Stimulated activated naive CD8-positive, alpha-beta T cell treated with anti-CD3 and anti-CD28 coated beads, Interleukin-15, Interleukin-2, amounts not matched to agents 100 ng/mL and 50 ng/mL, for 24 hours (primary cell): Measurements from ENCODE around the gene RFT1.

Experiments used
- H3K27ac Mint-ChIP-seq: one replicate; pipeline ENCODE4 v1.8.0; 2021; ENCODE audit warnings: mild to moderate bottlenecking, mixed read lengths
- H3K27me3 Mint-ChIP-seq: one replicate; pipeline ENCODE4 v1.8.0; 2021; ENCODE audit warnings: mixed read lengths
- H3K36me3 Mint-ChIP-seq: one replicate; pipeline ENCODE4 v1.8.0; 2021; ENCODE audit warnings: low read depth, mixed read lengths
- H3K4me1 Mint-ChIP-seq: one replicate; pipeline ENCODE4 v1.8.0; 2021; ENCODE audit warnings: low read depth, mixed read lengths
- H3K4me3 Mint-ChIP-seq: one replicate; pipeline ENCODE4 v1.8.0; 2021; ENCODE audit warnings: mild to moderate bottlenecking, mixed read lengths
- H3K9me3 Mint-ChIP-seq: one replicate; pipeline ENCODE4 v1.8.0; 2021; ENCODE audit warnings: mixed read lengths

The RFT1 gene

DNA sequence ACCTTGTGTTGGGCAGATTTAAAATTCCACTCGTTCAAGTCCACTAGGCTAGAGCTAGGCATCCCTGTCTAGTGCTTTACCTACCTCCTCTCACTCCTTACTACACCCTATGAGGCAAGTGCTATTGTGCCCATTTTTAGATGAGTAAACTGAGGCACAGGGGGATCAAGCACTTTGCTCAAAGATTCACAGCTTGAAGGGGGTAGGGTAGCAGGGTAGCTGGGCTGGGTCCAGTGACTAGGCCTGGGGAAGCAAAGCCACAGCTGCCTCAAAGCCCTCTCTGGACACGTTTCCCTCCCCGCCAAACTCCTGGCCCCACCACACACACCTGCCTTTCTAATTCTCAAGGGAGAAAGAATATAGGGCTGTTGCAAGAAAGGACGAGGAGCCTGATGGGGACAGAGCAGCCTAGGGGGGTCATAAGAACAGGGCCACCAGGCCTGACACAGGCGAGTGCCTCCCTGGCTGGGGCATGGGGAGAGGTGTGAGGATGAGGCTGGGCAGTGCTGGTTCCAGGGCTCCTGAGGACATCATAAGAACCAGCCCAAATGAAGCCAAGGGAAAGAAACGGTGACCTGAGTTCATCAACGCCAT, 49.5 kb downstream of the RFT1 start:
- no peaks in the 10 kb centered on the region for H3K36me3 Mint-ChIP-seq
- no peak overlapping the region for H3K27ac Mint-ChIP-seq
- no peak overlapping the region for H3K4me3 Mint-ChIP-seq
- H3K4me1 Mint-ChIP-seq: no peaks in the 10 kb centered on the region
- no peaks in the 10 kb centered on the region for H3K27me3 Mint-ChIP-seq
- no peaks in the 10 kb centered on the region for H3K9me3 Mint-ChIP-seq

DNA sequence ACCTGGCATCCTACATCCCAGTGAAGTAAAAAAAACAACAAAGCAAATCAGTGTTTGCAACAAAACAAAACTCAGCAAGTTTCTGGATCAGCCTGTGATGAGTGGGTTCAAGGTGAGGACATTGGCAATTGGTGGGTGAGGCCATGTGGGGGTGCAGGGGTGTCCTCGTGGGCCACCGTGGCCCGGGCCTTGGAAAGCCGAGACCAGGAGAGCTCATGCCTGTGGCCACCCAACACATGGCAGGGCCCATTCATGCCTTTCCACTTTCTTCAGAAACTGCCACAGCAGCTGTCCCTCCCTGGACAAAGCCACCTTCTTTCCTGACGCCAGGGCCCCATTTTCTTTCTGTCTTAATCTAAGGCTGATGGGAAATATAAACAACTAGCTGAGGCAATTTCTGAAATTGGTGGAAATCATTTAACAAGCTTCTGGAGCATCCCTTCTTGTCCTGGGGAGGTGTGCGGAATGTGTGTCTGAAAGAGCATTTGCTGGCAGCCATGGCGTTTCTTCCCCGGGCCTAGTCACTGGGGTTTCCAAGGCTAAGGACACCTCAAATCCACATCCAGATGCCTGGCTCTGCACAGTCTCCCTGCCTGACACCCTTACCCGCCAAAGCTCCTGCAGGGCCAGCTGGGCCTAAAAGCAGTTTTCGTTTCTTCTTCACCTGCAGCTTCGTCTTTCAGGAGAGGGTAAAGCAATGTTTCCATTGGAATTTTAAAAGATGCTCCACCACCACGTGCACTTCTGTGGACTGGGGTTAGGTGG, 50.3 kb downstream of the RFT1 start:
- Mint-ChIP-seq H3K4me1 (no peaks in the 10 kb centered on the region), H3K4me3 (no peak overlapping the region), H3K27ac (no peak overlapping the region), H3K36me3 (no peaks in the 10 kb centered on the region), H3K9me3 (no peaks in the 10 kb centered on the region), H3K27me3 (no peaks in the 10 kb centered on the region)

DNA sequence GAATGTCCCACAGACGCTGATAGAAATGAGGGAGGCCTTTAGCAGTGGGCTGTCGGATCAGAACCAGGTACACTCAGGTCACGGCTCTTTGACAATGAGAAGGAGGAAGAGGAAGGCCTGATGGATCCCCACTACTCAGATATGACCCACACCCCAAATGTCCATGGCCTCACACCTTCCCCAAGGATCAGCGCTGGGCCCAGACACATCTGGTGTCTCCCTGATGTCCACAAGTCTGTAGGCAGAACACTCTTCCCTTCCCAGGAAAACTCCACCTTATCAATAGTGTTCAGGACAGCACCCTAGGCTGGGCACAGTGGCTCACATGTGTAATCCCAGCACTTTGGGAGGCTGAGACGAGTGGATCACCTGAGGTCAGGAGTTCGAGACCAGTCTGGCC, 51.1 kb downstream of the RFT1 start:
- no peak overlapping the region for H3K27ac Mint-ChIP-seq
- no peaks in the 10 kb centered on the region for H3K36me3 Mint-ChIP-seq
- H3K27me3 Mint-ChIP-seq: no peaks in the 10 kb centered on the region

DNA sequence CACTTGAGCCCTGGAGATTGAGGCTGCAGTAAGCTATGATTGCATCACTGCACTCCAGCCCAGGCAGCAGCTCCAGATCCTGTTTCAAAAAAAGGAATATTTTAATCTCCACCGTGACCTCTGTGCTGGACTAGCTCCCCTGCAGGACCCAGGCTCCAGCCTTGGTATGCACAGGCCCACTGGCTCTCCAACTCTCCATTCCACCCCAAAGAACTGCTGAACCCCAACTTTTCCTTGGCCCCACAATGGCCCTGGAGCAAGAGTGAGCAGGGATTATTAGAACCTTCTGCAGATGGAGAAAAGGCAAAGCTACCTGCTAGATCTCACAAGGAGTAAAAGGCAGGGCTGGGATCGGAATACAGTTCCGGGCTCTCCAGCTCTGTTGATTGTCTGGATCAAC, 51.6 kb downstream of the RFT1 start:
- no peaks in the 10 kb centered on the region for H3K36me3 Mint-ChIP-seq
- no peak overlapping the region for H3K4me3 Mint-ChIP-seq
- H3K27me3 Mint-ChIP-seq: no peaks in the 10 kb centered on the region
- H3K4me1 Mint-ChIP-seq: no peaks in the 10 kb centered on the region
- no peaks in the 10 kb centered on the region for H3K9me3 Mint-ChIP-seq
- no peak overlapping the region for H3K27ac Mint-ChIP-seq

More for the DNA sequence above, 51.1 kb downstream of the RFT1 start:
- Mint-ChIP-seq H3K4me3 (no peak overlapping the region), H3K9me3 (no peaks in the 10 kb centered on the region), H3K4me1 (no peaks in the 10 kb centered on the region)

DNA sequence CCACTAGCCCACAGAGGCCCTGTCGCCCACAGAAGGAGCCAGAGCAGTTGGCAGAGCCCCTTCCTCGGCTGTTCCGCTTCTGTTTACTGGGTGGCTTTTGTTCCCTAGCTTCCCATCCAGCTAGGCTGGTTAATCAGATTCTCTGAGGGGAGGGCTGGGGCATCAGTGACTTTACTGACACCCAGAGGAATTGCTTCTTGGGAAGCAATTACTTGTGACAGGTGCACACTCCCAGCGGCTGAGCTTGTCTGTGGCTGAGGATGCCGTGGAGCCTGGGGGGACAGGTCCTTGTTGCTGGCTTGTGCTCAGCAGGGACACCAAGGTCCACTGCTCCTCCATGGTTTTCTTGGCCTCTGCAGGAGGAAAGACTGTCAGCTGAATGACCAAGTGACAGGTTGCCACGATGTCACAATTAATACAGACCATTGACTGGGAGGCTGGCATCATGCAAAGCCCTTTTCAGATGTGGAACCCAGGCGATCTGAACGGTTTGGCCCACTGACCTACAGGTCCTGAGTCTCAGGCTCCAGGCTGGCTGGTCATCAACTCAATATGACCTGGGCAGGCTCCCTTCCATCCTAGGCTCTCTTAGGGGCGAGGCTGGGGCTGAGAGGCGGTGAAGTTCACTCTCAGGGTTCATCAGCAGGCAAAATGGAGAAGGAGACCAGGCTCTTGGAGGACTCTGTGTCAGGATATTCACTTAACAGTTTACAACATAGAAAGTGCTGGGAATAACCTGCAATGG, 52.6 kb downstream of the RFT1 start:
- no peaks in the 10 kb centered on the region for H3K27me3 Mint-ChIP-seq
- no peaks in the 10 kb centered on the region for H3K9me3 Mint-ChIP-seq

DNA sequence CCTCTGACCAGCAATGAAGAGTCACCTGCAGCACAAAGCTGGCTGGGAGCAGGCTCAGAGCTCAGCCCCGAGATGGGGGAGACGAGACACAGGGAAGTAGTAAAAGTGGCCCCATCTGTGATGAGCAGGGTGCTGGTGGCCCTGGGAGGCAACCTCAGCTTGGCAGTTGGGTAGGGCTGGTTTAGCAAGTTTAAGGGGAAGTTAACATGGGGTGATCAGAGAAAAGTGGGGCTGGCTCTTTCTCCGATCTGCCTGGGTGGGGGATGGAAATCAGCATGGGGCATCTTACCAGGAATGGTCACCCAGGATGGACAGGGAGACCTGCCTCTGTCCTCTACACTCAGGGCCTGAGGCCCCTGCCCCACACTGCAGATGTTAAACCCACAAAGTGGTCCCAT, 54.5 kb downstream of the RFT1 start:
- no peaks in the 10 kb centered on the region for H3K27me3 Mint-ChIP-seq
- H3K27ac Mint-ChIP-seq: no peak overlapping the region
- no peak overlapping the region for H3K4me3 Mint-ChIP-seq
- H3K9me3 Mint-ChIP-seq: no peaks in the 10 kb centered on the region
- no peaks in the 10 kb centered on the region for H3K36me3 Mint-ChIP-seq
- H3K4me1 Mint-ChIP-seq: peaks cover 14% of the 10 kb centered on the region

More for the DNA sequence above, 52.6 kb downstream of the RFT1 start:
- Mint-ChIP-seq H3K27ac (no peak overlapping the region), H3K36me3 (no peaks in the 10 kb centered on the region), H3K4me3 (no peak overlapping the region), H3K4me1 (peaks cover 9% of the 10 kb centered on the region)

DNA sequence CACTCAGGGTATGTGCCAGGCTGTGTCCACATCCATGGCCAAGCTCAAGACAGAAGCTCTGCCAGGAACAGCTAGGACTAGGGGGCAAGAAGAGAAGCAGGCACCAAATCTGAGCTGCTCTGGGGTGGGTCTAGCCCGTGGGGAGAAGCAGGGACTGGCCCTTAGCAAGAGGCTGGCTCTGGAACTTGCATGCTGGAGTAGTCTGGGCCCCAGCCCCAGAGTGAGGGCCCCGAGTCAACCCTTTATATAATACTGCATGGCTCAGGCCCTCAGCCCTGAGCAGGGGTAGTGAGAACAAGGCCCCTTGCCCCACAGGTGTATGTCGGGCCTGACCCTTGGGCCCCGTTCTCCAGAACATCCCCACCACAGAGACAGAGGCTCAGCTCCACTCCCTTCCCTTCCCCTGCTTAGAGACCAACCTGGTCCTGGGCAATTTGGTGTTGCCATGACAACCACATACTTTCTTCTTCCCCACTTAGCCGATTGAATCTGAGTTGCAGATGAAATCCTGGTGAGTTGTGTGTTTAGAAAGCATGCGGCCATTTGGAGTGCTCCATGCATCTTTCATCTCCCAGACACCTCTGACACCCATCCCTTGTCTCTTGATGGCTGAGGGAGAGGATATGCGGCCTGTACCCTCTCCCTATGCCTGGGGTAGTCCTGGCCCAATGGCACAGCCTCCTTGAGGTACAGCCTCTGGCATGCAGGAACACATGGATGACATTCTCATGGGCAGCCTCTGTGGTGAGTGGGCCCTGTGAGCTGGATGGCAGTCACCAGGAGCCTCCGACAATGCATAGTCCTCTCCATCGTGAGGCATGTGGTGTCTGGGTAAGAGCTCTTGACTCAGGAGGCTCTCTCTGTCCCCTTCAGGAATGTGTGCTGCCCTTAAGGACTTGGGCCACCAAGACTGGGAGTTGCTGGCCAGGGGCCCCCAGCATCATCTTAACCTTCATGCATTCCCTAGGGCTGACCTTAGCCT, 55.2 kb downstream of the RFT1 start:
- H3K4me3 Mint-ChIP-seq: no peak overlapping the region
- peaks cover 14% of the 10 kb centered on the region for H3K4me1 Mint-ChIP-seq

DNA sequence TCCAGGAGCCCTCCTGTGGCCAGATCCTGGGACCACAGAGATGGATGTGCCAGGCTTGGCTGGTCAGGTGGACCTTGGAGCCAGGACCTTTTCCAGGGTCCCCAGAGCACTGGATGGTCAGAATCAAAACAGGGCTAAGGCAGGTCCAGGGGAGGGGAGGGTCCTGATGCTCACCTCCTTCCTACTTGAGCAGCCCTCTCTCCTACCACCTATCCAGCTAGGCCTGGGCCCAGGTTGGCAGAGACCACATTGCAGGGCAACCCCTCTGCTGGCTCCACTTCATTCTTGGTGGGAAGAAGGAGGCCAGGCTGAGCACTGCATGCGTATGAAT, 55.9 kb downstream of the RFT1 start:
- Mint-ChIP-seq H3K36me3 (no peaks in the 10 kb centered on the region), H3K4me3 (no peak overlapping the region), H3K27ac (no peak overlapping the region), H3K9me3 (no peaks in the 10 kb centered on the region), H3K27me3 (no peaks in the 10 kb centered on the region), H3K4me1 (peaks cover 14% of the 10 kb centered on the region)

More for the DNA sequence above, 55.2 kb downstream of the RFT1 start:
- Mint-ChIP-seq H3K27me3 (no peaks in the 10 kb centered on the region), H3K36me3 (no peaks in the 10 kb centered on the region), H3K27ac (no peak overlapping the region), H3K9me3 (no peaks in the 10 kb centered on the region)

DNA sequence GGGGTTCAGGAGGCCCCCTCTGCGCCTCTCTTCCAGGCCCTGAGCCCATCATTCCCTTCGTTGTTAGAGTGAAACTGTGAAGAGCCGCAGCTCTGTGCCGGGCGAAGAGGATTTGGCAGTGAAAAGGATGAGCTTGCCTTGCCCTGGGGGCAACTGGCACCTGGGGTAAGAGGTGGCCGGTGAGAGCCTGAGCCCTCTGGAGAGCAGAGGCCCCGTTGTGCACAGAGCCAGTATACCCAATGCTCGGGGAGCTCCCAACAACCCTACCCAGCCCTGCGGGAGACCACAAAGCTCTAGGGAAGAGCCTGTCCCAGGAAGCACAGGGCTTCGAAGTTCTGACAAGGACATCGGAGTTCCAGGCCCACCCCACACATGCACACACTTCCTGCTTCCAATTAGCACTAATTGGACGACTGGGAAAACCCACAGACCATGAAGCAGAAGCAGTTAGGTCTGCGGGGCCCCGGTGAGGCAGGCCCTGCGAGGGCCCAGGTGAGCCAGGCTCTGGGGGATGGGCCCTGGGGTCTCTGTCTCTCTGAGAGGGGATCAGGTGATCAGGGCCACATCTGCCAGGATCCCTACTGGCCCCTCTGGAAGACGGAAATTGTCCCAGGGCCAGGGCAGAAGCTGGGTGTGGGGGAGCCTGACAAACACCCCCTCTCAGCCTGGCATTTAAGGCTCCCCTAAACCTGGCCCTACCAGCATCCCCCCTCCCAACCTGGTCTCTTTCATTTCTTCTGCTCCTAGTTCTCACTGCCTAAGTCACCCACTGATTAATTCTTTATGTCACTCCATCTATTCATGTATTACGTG, 56.5 kb downstream of the RFT1 start:
- no peaks in the 10 kb centered on the region for H3K27me3 Mint-ChIP-seq
- peaks cover 14% of the 10 kb centered on the region for H3K4me1 Mint-ChIP-seq
- no peaks in the 10 kb centered on the region for H3K9me3 Mint-ChIP-seq
- no peaks in the 10 kb centered on the region for H3K36me3 Mint-ChIP-seq
- H3K4me3 Mint-ChIP-seq: peak overlapping the region; percentile 85
- H3K27ac Mint-ChIP-seq: peak overlapping the region; percentile 94

DNA sequence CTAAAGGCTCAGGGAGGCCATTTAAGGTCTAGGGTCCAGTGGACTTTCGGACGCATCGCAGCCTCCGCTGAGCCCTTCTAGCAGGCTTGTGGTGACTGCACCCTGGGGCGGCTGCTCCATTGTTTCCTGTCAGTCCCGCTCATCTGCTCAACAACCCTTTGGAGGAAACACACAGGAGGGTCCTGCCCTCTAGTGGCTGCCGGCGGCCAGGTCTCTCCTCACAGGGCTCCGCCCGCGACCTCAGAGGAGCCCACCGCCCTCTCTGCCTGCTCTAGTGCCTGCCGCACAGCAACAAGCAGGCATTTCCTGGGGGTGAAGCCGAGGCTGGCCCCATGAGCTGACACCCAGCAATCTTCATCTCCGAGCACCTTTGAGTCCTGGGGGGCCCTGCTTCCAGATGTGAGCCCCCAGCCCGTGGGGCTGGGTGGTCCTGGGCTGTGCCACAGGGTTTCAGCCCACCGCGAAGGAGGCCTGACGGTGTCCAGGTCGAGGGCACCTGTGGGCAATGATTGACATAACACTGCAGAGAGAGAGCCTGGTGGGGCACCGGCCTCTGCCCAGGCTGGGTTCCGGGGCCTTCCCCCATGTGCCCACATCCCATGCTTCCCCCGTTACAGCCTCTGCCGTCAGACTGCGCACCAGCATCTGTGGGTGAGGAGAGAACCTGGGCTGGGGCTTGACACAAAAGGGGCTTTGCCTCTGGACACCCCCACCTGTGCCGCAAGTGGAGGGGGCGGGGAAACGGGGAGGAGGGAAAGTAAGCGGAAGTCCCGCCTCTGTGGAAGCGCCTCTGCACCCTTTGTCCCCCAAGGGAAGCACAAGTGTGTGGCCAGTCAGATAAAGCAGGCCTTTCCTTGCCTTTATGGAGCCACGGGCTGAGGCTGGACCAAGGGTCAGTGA, 57.3 kb downstream of the RFT1 start:
- Mint-ChIP-seq H3K4me3 (peak overlapping the region; percentile 85), H3K9me3 (no peaks in the 10 kb centered on the region), H3K36me3 (no peaks in the 10 kb centered on the region), H3K27ac (peak overlapping the region; percentile 94), H3K4me1 (peaks cover 14% of the 10 kb centered on the region), H3K27me3 (no peaks in the 10 kb centered on the region)

DNA sequence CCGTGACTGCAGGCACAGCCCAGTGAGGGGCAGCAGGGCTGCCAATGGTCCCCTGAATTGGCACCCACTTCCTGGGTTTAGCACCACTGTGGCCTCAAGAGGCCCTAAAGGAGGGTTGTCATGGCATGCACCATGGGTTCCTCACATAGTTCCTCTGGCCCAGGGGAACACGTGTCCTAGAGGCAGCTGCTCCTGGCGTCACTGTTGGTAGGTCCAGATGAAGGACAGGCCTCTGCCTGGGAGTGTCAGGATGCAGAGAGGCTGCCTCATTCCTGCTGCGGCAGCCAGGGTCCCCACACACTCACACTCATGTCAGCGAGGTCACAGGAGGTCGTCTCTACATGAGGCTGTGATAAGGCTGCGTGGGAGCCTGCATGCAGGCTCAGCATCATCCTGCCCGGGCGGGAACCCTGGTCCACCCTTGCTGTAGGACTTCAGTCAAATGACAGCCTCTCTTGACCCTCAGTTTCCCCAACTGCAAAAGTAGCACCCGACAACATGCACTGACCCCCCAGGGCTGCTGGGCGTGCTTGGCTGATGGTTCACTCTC, 58.3 kb downstream of the RFT1 start:
- Mint-ChIP-seq H3K36me3 (no peaks in the 10 kb centered on the region), H3K27ac (no peak overlapping the region), H3K4me1 (peaks cover 14% of the 10 kb centered on the region), H3K4me3 (peak overlapping the region; percentile 85), H3K27me3 (no peaks in the 10 kb centered on the region), H3K9me3 (no peaks in the 10 kb centered on the region)

DNA sequence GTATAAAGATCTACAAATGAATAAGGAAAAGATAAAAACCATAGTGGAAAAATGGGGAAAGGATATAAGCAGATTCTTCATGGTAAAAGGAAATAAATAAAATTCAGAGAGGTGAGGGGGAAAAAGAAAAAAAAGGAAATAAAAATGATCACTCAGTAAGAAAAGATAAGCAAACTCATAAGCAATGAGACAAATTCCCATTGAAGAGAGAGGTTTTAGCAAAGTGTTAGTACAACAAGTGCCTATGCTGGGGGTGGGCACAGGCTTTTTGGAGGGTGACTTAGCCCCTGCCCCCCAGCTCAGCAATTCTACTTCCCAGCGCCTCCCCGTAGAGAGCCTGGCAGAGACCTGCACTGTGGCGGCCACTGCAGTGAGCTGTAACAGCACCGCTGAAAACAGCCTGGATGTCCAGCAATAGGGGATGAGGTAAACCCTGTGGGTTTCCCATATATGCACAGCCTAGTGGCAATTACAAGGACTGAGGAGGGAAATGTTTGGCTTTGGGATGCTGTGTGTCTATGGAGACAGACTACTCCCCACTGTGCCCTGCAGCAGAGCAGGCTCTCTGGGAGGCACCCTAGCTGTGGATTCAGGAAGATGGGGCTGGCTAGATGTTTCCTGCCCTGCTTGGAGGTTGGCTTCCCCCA, 60.7 kb downstream of the RFT1 start:
- H3K4me1 Mint-ChIP-seq: peaks cover 14% of the 10 kb centered on the region
- no peak overlapping the region for H3K4me3 Mint-ChIP-seq
- H3K27ac Mint-ChIP-seq: no peak overlapping the region
- H3K27me3 Mint-ChIP-seq: no peaks in the 10 kb centered on the region
- no peaks in the 10 kb centered on the region for H3K36me3 Mint-ChIP-seq
- no peaks in the 10 kb centered on the region for H3K9me3 Mint-ChIP-seq

DNA sequence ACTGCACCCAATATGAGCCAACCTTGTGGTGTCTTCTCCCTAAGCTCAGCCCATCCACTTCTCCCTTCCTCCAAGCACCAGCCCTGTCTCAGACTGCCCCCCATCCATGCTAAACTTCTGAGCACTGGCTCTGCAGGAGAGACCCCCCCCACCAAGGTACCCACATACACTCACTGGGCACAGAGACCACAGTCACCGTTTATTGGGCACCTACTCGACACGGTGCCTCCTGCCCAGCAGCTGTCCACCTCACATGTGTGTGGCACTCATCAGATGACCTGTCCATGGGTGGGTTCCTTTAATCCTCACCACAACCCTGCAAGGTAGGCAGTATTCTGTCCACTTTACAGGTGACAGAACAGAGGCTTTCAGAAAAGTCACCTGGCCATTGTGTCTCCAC, 62.1 kb downstream of the RFT1 start:
- Mint-ChIP-seq H3K9me3 (no peaks in the 10 kb centered on the region), H3K4me1 (peaks cover 10% of the 10 kb centered on the region), H3K4me3 (no peak overlapping the region), H3K27me3 (no peaks in the 10 kb centered on the region), H3K27ac (no peak overlapping the region), H3K36me3 (no peaks in the 10 kb centered on the region)
